Measurements from ENCODE around the gene PRKCE. TPM values are rescaled to one million over a fixed set of nuclear protein-coding genes. Genes with fewer than 3 reads are reported as not detected.
"Not testable (repeated sequence)": the region's sequence is repeated elsewhere in the genome, so short reads cannot be mapped to it uniquely, and the experiment has no call there.

PRKCE gene
- total RNA-seq, 4 donors from 2014 or later, result 5.9 to 21.2 (median 18.5) TPM

GRCh38 chr2:45692566-45692965 lies 41.1 kb downstream of the PRKCE start:
- 93% methylated on average over 2 of the region's 4 CpGs; no CpG with 5 or more reads in 1 of the 2 donors for WGBS, 2 donors (ENCODE audit: low coverage in 1 of 2)
- Histone ChIP-seq H3K27me3 (no peaks in the 10 kb centered on the region), H3K4me1 (peaks cover 0 to 40% (median 0%) of the 10 kb centered on the region in 3 donors), H3K27ac (no peak overlapping the region), H3K9me3 (no peaks in the 10 kb centered on the region), H3K36me3 (no peaks in the 10 kb centered on the region), H3K4me3 (no peak overlapping the region)
- ATAC-seq, result no peak
- TF ChIP-seq EP300 (IDR thresholded peaks at IDR 0.05) (no peak), POLR2AphosphoS5 (IDR thresholded peaks at IDR 0.05) (no peak), POLR2A (IDR thresholded peaks at IDR 0.05) (no peak)
- TF ChIP-seq, protein P1, sequence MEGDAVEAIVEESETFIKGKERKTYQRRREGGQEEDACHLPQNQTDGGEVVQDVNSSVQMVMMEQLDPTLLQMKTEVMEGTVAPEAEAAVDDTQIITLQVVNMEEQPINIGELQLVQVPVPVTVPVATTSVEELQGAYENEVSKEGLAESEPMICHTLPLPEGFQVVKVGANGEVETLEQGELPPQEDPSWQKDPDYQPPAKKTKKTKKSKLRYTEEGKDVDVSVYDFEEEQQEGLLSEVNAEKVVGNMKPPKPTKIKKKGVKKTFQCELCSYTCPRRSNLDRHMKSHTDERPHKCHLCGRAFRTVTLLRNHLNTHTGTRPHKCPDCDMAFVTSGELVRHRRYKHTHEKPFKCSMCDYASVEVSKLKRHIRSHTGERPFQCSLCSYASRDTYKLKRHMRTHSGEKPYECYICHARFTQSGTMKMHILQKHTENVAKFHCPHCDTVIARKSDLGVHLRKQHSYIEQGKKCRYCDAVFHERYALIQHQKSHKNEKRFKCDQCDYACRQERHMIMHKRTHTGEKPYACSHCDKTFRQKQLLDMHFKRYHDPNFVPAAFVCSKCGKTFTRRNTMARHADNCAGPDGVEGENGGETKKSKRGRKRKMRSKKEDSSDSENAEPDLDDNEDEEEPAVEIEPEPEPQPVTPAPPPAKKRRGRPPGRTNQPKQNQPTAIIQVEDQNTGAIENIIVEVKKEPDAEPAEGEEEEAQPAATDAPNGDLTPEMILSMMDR (IDR thresholded peaks at IDR 0.05), result no peak

GRCh38 chr2:45695480-45696007 lies 44.1 kb downstream of the PRKCE start:
- peaks cover 0 to 47% (median 6%) of the 10 kb centered on the region in 3 donors for H3K4me1 ChIP-seq
- H3K27me3 ChIP-seq, H3K4me3 ChIP-seq, ATAC-seq, H3K27ac ChIP-seq, H3K9me3 ChIP-seq, H3K36me3 ChIP-seq: not testable (repeated sequence)
- WGBS, 2 donors (ENCODE audit: low coverage in 1 of 2), result 75 to 89% methylated on average over 2 to 7 of the region's 7 CpGs

GRCh38 chr2:45696708-45697107 lies 45.2 kb downstream of the PRKCE start:
- no peak overlapping the region for H3K27ac ChIP-seq
- H3K9me3 ChIP-seq, result no peaks in the 10 kb centered on the region
- no peak overlapping the region for H3K4me3 ChIP-seq
- 83 to 100% methylated on average over 1 of the region's 1 CpG for WGBS, 2 donors (ENCODE audit: low coverage in 1 of 2)
- no peak for ATAC-seq
- peaks cover 0 to 40% (median 6%) of the 10 kb centered on the region in 3 donors for H3K4me1 ChIP-seq
- no peaks in the 10 kb centered on the region for H3K27me3 ChIP-seq
- TF ChIP-seq EP300 (IDR thresholded peaks at IDR 0.05), result no peak
- TF ChIP-seq POLR2A (IDR thresholded peaks at IDR 0.05), result no peak
- TF ChIP-seq POLR2AphosphoS5 (IDR thresholded peaks at IDR 0.05), result no peak
- TF ChIP-seq, protein P1 (IDR thresholded peaks at IDR 0.05), result no peak
- no peaks in the 10 kb centered on the region for H3K36me3 ChIP-seq

DNA sequence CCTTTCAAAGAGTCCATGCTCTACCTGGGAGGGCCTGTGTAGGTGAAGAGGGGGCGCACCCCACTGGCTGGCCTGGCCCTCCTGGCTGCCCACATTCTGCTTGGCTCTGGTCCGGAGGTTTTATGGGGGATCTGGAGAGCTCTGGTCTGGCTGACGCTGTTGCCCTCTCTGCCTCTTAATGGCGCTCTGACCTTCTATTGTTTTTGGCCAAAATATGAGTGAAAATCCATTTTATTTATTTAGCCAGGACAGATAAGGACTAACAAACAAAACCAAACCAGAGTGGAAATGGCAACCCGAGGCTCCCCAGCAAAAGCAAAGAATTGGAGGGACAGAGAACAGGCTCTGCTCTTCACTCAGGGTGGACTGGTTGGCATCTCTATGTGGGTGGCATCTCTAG lies 45.7 kb downstream of the PRKCE start:
- Histone ChIP-seq H3K27me3 (no peaks in the 10 kb centered on the region), H3K36me3 (no peaks in the 10 kb centered on the region), H3K9me3 (no peaks in the 10 kb centered on the region), H3K4me1 (peaks cover 0 to 36% (median 6%) of the 10 kb centered on the region in 3 donors), H3K4me3 (no peak overlapping the region), H3K27ac (no peak overlapping the region)
- TF ChIP-seq POLR2AphosphoS5 (IDR thresholded peaks at IDR 0.05) (no peak), EP300 (IDR thresholded peaks at IDR 0.05) (no peak)
- WGBS, 2 donors (ENCODE audit: low coverage in 1 of 2), result 77% methylated on average over 1 of the region's 5 CpGs; no CpG with 5 or more reads in 1 of the 2 donors
- ATAC-seq, result no peak

GRCh38 chr2:45698554-45698953 lies 47.1 kb downstream of the PRKCE start:
- no peaks in the 10 kb centered on the region for H3K27me3 ChIP-seq
- ATAC-seq, result no peak
- TF ChIP-seq POLR2AphosphoS5 (IDR thresholded peaks at IDR 0.05) (no peak), EP300 (IDR thresholded peaks at IDR 0.05) (no peak), POLR2A (IDR thresholded peaks at IDR 0.05) (no peak)
- TF ChIP-seq, protein P1 (IDR thresholded peaks at IDR 0.05), result no peak
- no peaks in the 10 kb centered on the region for H3K9me3 ChIP-seq
- H3K27ac ChIP-seq, result peak overlapping the region in 2 of 4 donors; percentile 30 to 53
- no peak overlapping the region for H3K4me3 ChIP-seq
- no peaks in the 10 kb centered on the region for H3K36me3 ChIP-seq
- peaks cover 0 to 33% (median 6%) of the 10 kb centered on the region in 3 donors for H3K4me1 ChIP-seq

DNA sequence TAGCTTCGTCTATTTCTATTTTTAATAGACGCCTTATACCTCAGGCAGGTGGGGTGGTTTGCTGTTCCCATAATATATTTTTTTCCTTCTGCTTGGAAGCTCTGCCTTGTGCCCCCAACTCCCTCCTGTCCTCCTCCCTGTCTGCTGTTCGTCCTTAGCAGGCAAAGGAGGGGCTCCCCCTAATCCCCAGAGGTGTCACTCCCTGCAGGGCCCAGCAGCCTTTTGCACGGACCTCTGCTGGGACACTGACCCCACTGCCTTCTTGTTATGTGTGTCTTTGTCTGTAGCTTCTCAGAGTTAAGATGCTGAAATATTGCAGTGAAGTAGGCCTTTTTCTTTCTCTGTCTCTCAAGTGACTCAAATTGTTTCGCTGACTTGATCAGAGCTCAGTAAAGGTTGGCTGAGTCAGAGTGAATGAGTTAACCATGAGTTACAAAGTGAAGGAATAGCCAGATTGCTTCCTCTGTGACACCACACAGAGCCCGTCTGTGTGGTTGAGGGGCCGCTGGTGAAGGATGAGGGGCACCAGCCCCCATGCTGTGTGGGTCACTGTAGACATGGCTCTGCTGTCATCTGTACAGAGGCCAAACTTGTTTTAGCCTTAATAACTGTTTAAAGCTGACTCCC lies 47.7 kb downstream of the PRKCE start:
- no peak overlapping the region for H3K4me3 ChIP-seq
- no peak for ATAC-seq
- H3K27ac ChIP-seq, result peak overlapping the region in 3 of 4 donors; percentile 30 to 53 (median 40)
- H3K36me3 ChIP-seq, result no peaks in the 10 kb centered on the region
- 49 to 68% methylated on average over 5 to 6 of the region's 7 CpGs for WGBS, 2 donors (ENCODE audit: low coverage in 1 of 2)
- TF ChIP-seq POLR2A (IDR thresholded peaks at IDR 0.05) (no peak), POLR2AphosphoS5 (IDR thresholded peaks at IDR 0.05) (no peak), EP300 (IDR thresholded peaks at IDR 0.05) (no peak)
- TF ChIP-seq, protein P1 (IDR thresholded peaks at IDR 0.05), result no peak
- peaks cover 0 to 35% (median 6%) of the 10 kb centered on the region in 3 donors for H3K4me1 ChIP-seq
- no peaks in the 10 kb centered on the region for H3K9me3 ChIP-seq
- no peaks in the 10 kb centered on the region for H3K27me3 ChIP-seq
